Bronchial epithelial cell (primary cell): ENCODE measurements around the gene CETP. TPM values are rescaled to one million over a fixed set of nuclear protein-coding genes. Genes with fewer than 3 reads are reported as not detected.

ENCODE experiments used
- DNase-seq: peaks from one replicate; pipeline ENCODE4 v3.0.0-alpha.2; 2010; ENCODE audit warnings: low read depth
- FAIRE-seq: peaks from 2 replicates; lab custom pipeline; 2011; peaks lifted over from hg19 to GRCh38; lab: Jason Lieb, UNC
- H3K27me3 ChIP-seq: 2 replicates; pipeline ENCODE4 v1.5.1; 2011; ENCODE audit warnings: low read length; ENCODE audit not compliant: control insufficient read depth, insufficient read depth
- H3K36me3 ChIP-seq: 2 replicates; pipeline ENCODE4 v1.5.1; 2011; ENCODE audit warnings: low read length; ENCODE audit not compliant: control insufficient read depth, insufficient read depth
- H3K4me3 ChIP-seq: 2 replicates; pipeline ENCODE4 v1.5.1; 2011; ENCODE audit warnings: mild to moderate bottlenecking, low read depth, low read length, control low read depth
- total RNA-seq: library from RNA; depleted of rRNA; stranded (reverse); fragments of >200 nt; gene quantifications from 2 replicates; pipeline ENCODE4 v1.2.1, GENCODE V29; 2014
- TF ChIP-seq, protein P1 (sequence below): IDR thresholded peaks from 2 replicates; pipeline ENCODE4 v1.5.1; 2011; ENCODE audit warnings: mild to moderate bottlenecking, moderate library complexity, low read length, control low read depth, inconsistent platforms; ENCODE audit not compliant: insufficient read depth, severe bottlenecking

Gene CETP
- total RNA-seq, 1 donor from 2014 or later, result not detected

DNA sequence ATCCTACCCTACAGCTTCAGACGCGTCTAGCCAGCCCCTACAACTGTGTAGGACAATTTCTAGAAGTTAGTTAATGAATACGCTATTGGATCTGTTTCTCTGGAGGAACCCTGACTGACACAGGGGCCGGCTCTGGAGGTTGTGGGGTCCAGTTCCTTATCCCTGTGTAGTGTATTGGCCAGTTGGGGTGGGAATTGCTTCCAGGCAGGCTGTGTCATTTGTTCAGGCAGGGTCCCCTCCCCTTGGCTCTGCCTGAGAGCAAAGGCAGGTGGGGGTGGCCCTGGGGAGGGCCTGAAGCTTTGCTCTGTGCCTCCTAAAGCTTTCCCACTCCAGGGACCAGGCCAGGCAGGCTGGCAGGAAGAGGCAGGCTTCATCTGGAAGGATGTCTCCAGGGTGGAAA is 11.7 kb upstream of the CETP start:
- TF ChIP-seq, protein P1, sequence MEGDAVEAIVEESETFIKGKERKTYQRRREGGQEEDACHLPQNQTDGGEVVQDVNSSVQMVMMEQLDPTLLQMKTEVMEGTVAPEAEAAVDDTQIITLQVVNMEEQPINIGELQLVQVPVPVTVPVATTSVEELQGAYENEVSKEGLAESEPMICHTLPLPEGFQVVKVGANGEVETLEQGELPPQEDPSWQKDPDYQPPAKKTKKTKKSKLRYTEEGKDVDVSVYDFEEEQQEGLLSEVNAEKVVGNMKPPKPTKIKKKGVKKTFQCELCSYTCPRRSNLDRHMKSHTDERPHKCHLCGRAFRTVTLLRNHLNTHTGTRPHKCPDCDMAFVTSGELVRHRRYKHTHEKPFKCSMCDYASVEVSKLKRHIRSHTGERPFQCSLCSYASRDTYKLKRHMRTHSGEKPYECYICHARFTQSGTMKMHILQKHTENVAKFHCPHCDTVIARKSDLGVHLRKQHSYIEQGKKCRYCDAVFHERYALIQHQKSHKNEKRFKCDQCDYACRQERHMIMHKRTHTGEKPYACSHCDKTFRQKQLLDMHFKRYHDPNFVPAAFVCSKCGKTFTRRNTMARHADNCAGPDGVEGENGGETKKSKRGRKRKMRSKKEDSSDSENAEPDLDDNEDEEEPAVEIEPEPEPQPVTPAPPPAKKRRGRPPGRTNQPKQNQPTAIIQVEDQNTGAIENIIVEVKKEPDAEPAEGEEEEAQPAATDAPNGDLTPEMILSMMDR, result no peak
- Histone ChIP-seq H3K4me3 (no peak overlapping the region), H3K36me3 (no peaks in the 10 kb centered on the region), H3K27me3 (no peaks in the 10 kb centered on the region)
- no peak for DNase-seq
- FAIRE-seq, result no peak

DNA sequence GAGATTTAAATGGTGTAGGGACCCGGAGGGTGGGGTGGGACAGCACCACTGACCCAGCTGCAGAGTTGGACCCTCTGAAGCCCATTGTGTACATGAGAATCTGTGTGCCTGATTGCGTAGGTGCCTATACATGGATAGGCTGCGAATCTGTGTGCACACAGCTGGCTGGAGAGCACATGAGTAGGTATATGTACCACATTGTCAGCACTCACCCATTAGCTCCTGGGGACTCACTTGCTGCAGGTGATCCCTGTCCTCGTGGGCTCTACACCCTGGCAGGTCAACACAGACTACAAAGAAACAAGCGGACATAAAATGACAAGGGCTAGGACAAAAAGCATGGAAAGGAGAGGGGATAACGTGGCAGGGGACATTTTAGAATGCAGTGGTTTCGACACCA is 11.3 kb upstream of the CETP start:
- H3K4me3 ChIP-seq, result no peak overlapping the region
- no peaks in the 10 kb centered on the region for H3K36me3 ChIP-seq
- no peaks in the 10 kb centered on the region for H3K27me3 ChIP-seq
- DNase-seq, result no peak
- no peak for FAIRE-seq
- TF ChIP-seq, protein P1, result no peak

DNA sequence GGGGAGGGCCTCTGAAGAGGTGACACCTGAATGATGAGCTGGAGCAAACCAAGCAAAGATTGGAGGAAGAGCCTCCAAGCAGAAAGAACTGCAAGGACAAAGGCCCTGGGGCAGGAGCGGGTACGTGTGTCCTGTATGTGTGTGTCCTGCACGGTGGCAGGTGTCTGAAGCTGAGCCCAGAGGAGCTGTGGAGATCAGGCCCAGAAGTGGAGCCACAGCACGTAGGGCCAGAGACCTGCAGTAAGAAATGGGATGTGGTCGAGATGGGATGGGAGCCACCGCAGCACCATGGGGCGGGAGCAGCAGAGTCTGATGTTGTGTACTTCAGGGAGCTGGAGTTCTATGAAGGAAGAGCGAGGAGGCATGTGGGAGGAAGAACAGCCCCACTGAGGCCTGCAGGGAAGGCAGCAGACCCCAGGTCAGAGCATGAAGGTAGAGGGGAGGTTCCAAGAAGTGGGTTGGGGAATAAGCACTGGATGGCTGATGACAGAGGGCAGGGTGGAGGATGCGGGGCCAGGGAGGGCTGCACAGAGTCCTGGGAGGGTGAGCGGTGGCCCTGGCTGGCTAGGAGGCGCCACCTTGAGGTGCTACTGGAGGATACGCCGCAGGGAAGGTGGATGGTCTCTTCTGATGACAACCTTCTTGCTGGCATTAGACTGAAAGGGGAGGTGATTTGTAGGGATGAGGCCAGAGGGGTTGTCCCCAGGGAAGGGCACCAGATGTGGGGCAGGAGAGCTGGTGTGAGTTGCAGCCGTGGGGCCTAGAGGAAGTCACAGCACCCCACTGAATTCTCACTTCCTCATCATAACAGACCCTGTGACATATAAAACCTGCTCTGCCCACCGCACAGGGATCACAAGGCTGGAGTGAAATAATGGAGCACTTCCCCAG is 10.6 kb upstream of the CETP start:
- H3K27me3 ChIP-seq, result no peaks in the 10 kb centered on the region
- FAIRE-seq, result no peak

DNA sequence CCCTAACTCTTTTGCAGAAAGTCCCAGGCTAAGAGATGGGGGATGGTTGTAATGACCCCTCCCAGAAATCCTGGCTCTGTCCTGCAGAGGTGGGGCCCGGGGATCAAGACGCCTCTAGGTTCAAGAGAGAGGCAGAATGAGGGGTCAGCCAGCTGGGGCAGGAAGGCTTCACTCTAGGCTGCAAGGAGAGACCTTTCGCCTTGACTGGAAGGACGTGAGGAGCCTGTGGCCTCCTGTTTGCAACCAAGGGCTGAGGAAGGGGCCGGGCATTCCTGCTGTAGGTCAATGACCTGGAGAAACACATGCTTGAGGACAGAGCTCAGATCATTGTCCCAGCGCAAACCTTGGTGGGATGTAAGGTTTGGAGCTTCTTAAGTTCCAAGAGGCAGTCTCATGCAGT is 8.7 kb upstream of the CETP start:
- no peak for FAIRE-seq
- H3K27me3 ChIP-seq, result no peaks in the 10 kb centered on the region
- H3K4me3 ChIP-seq, result no peak overlapping the region
- TF ChIP-seq, protein P1, result no peak
- DNase-seq, result no peak
- H3K36me3 ChIP-seq, result no peaks in the 10 kb centered on the region

More for the DNA sequence above, 10.6 kb upstream of the CETP start:
- no peak overlapping the region for H3K4me3 ChIP-seq
- TF ChIP-seq, protein P1, result peak; percentile 77
- no peak for DNase-seq
- no peaks in the 10 kb centered on the region for H3K36me3 ChIP-seq

DNA sequence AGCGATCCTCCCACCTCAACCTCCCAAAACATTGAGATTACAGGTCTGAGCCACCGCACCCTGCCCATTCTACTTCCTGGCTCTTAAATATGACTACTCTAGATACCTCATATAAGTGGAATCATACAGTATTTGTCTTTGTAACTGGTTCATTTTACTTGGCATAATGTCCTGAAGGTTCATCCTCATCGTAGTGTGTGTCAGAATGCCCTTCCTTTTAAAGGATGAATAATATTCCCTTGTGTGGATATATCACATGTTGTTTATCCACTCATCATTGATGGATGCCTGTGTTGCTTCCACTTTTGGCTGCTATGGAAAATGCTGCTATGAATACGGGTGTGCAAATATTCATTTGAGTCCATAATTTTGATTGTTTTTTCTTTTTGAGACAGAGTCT is 5.7 kb upstream of the CETP start:
- no peaks in the 10 kb centered on the region for H3K27me3 ChIP-seq
- no peaks in the 10 kb centered on the region for H3K36me3 ChIP-seq
- DNase-seq (no peak), FAIRE-seq (no peak)
- TF ChIP-seq, protein P1, result no peak
- H3K4me3 ChIP-seq, result no peak overlapping the region
